Measurements from ENCODE around the gene SLC6A7. TPM values are rescaled to one million over a fixed set of nuclear protein-coding genes. Genes with fewer than 3 reads are reported as not detected.

Gene SLC6A7
- total RNA-seq, 2 experiments from 2014 or later: not detected

- DNase-seq: no peak
- Mint-ChIP-seq H3K9me3 (no peaks in the 10 kb centered on the region), H3K27ac (no peak overlapping the region), H3K36me3 (ENCODE audit: low read depth) (no peaks in the 10 kb centered on the region), H3K4me1 (ENCODE audit: low read depth) (peaks cover 2% of the 10 kb centered on the region), H3K27me3 (peaks cover 6% of the 10 kb centered on the region), H3K4me3 (no peak overlapping the region)
- intact Hi-C loops (cut with micrococcal nuclease): loop anchor here (2.0 kb wide), 1 partner anchor 88 kb away; no protein-coding TSS in a partner anchor
- ChIA-PET POLR2A (no interaction called here), CTCF (interaction anchor here (1.1 to 4.7 kb wide), 10 partner anchors 9 to 213 kb away, joined by 3 to 47 read pairs (median 4); no protein-coding TSS in a partner anchor)
- no peak for TF ChIP-seq CTCF (IDR thresholded peaks at IDR 0.05)
- ATAC-seq: no peak
Measured at GRCh38 chr5:150219142-150219541, 29.3 kb downstream of the SLC6A7 start.

- DNase-seq (no peak), ATAC-seq (no peak)
- Mint-ChIP-seq H3K27ac (no peak overlapping the region), H3K36me3 (ENCODE audit: low read depth) (no peaks in the 10 kb centered on the region), H3K4me3 (no peak overlapping the region), H3K27me3 (peaks cover 6% of the 10 kb centered on the region), H3K4me1 (ENCODE audit: low read depth) (peaks cover 2% of the 10 kb centered on the region), H3K9me3 (no peaks in the 10 kb centered on the region)
- intact Hi-C loops (cut with micrococcal nuclease): loop anchor here (2.0 kb wide), 1 partner anchor 89 kb away; no protein-coding TSS in a partner anchor
- TF ChIP-seq CTCF (IDR thresholded peaks at IDR 0.05): no peak
- CTCF ChIA-PET: interaction anchor here (1.1 to 4.7 kb wide), 6 partner anchors 10 to 91 kb away, joined by 3 to 47 read pairs (median 6); no protein-coding TSS in a partner anchor
- POLR2A ChIA-PET: no interaction called here
Measured at GRCh38 chr5:150219861-150220260, 30.0 kb downstream of the SLC6A7 start.

- CTCF ChIA-PET: no interaction called here
- H3K4me3 Mint-ChIP-seq: no peak overlapping the region
- H3K27ac Mint-ChIP-seq: no peak overlapping the region
- peaks cover 4% of the 10 kb centered on the region for H3K27me3 Mint-ChIP-seq
- H3K36me3 Mint-ChIP-seq (ENCODE audit: low read depth): no peaks in the 10 kb centered on the region
- ATAC-seq: no peak
- intact Hi-C loops (cut with micrococcal nuclease): no loop called here
- peaks cover 2% of the 10 kb centered on the region for H3K4me1 Mint-ChIP-seq (ENCODE audit: low read depth)
- no peak for TF ChIP-seq CTCF (IDR thresholded peaks at IDR 0.05)
- H3K9me3 Mint-ChIP-seq: no peaks in the 10 kb centered on the region
- no peak for DNase-seq
- POLR2A ChIA-PET: no interaction called here
Measured at GRCh38 chr5:150221471-150221870, 31.6 kb downstream of the SLC6A7 start.

GRCh38 chr5:150222906-150223305 is 33.0 kb downstream of the SLC6A7 start:
- POLR2A ChIA-PET: interaction anchor here (0.5 kb wide), 1 partner anchor 1094 kb away, joined by 3 read pairs; no protein-coding TSS in a partner anchor
- intact Hi-C loops (cut with micrococcal nuclease): no loop called here
- H3K36me3 Mint-ChIP-seq (ENCODE audit: low read depth): no peaks in the 10 kb centered on the region
- CTCF ChIA-PET: no interaction called here
- peaks cover 1% of the 10 kb centered on the region for H3K4me1 Mint-ChIP-seq (ENCODE audit: low read depth)
- H3K9me3 Mint-ChIP-seq: no peaks in the 10 kb centered on the region
- ATAC-seq (no peak), DNase-seq (no peak)
- no peak for TF ChIP-seq CTCF (IDR thresholded peaks at IDR 0.05)
- peaks cover 1% of the 10 kb centered on the region for H3K27me3 Mint-ChIP-seq
- H3K4me3 Mint-ChIP-seq: no peak overlapping the region
- H3K27ac Mint-ChIP-seq: no peak overlapping the region

GRCh38 chr5:150223474-150223873 is 33.6 kb downstream of the SLC6A7 start:
- H3K4me3 Mint-ChIP-seq: no peak overlapping the region
- no peak for DNase-seq
- no peak for ATAC-seq
- ChIA-PET CTCF (no interaction called here), POLR2A (no interaction called here)
- intact Hi-C loops (cut with micrococcal nuclease): no loop called here
- H3K27ac Mint-ChIP-seq: no peak overlapping the region
- TF ChIP-seq CTCF (IDR thresholded peaks at IDR 0.05): no peak
- H3K9me3 Mint-ChIP-seq: no peaks in the 10 kb centered on the region
- H3K36me3 Mint-ChIP-seq (ENCODE audit: low read depth): no peaks in the 10 kb centered on the region
- no peaks in the 10 kb centered on the region for H3K27me3 Mint-ChIP-seq
- no peaks in the 10 kb centered on the region for H3K4me1 Mint-ChIP-seq (ENCODE audit: low read depth)

All from activated CD8-positive, alpha-beta T cell treated with anti-CD3 and anti-CD28 coated beads for 36 hours (primary cell).